Activated CD4-positive, CD25-positive, alpha-beta regulatory T cell treated with anti-CD3 and anti-CD28 coated beads, Interleukin-2, amount 50 U/mL, for 24 hours (primary cell): ENCODE data around the gene TTLL13.
"Not testable (repeated sequence)": the region's sequence is repeated elsewhere in the genome, so short reads cannot be mapped to it uniquely, and the experiment has no call there.

Experiments
- ATAC-seq, 2 donors: fragments of 150-1000 bp; cut with Tn5 transposase; one replicate each; pipeline ENCODE4 v1.10.0; 2021; ENCODE audit warnings: mild to moderate bottlenecking in 1 of 2, moderate library complexity in 1 of 2

Gene TTLL13

DNA sequence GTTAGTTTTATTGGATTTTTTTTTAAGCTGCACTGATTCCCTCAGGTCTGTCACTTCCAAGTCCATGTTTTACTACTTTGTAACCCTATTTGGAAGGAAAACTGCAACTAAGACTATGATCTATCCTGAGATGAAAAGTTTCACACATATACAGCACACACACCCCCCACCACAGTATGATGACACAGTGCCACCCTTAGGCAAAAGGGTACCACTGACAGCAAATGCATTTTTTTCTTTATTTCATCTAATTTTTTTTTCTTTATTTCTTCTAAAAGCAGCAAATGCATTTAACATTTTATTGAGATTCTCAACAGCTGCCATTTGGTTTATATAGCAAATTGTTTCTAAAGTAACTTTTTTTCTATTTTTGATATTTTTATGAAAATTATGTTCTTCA, 37.3 kb downstream of the TTLL13 start:
- ATAC-seq: peak; percentile 56 to 62

DNA sequence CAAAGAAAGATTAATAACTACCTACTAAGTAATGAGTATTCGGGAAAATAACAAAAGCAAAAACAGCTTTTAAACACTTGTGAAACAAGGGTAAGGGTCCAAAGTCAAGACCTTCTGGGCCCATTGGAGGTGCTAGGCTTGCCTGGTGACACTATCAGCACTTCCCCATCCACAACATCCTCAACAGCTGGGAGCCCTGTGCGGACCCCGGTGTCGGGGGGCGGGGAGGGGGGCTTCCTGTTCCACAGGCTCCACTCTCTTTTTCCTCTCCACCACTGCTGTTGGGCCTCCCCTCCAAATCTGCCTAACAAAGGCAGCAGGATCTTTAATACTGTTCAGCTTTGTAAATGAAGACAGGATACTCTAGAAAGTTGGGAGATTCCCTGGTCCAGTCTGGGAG, 37.7 kb downstream of the TTLL13 start:
- ATAC-seq: no peak

DNA sequence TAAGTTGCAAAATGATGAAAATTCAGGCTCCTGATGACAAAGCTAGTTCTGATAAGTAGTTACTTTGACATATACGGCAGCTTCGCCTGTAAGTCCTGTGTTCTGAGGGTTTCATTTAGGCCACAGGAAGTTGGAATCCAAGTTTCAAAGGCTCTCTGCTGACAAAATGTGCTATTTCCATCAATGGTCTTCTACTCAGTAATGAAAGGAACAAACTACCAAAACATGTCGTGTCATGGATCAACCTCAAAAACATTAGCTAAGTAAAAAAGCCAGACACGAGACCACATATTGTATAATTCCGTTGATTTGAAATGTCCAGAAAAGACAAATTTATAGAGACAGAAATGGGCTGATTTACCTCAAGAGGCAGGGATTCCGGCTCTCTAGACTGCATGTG, 38.6 kb downstream of the TTLL13 start:
- ATAC-seq: no peak

- no peak for ATAC-seq
These were observed 42.5 kb downstream of the TTLL13 start for GRCh38 chr15:90291679-90292356.

GRCh38 chr15:90293040-90293810, 43.9 kb downstream of the TTLL13 start:
- peak in 1 of 2 donors; percentile 45 for ATAC-seq

- no peak for ATAC-seq
These were observed 44.8 kb downstream of the TTLL13 start for GRCh38 chr15:90294159-90294558.

GRCh38 chr15:90294601-90295269, 45.4 kb downstream of the TTLL13 start:
- ATAC-seq: no peak

- no peak for ATAC-seq
These were observed 45.9 kb downstream of the TTLL13 start for GRCh38 chr15:90295270-90295648.

DNA sequence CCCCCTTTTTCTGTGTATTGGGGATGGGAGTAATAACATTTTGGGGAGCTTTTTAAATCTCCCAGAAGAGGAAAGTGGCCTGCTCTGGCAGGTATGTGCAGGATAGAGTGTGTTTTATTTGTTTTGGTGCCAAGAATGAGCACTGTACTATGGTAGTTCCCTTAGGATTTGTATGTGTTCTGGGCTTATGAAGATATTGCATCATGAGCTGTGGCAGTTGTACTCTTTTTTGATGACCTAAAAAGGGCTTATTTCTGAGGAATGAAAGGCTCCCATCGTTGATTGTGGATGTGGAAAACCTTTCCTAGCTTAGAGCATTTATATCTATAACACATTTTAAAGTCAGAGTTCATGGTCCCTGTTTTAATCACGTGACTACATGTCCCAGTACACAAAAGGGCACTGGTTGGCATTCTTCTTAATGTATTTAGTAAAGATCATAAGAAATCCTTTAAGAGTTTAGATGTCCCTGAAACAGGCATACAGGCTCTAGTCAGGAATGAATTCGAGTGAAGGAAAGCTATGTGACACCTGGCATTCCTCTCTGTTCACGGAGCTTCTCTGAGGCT, 47.0 kb downstream of the TTLL13 start:
- ATAC-seq: not testable (repeated sequence)

GRCh38 chr15:90297021-90297420, 47.7 kb downstream of the TTLL13 start:
- ATAC-seq: no peak

DNA sequence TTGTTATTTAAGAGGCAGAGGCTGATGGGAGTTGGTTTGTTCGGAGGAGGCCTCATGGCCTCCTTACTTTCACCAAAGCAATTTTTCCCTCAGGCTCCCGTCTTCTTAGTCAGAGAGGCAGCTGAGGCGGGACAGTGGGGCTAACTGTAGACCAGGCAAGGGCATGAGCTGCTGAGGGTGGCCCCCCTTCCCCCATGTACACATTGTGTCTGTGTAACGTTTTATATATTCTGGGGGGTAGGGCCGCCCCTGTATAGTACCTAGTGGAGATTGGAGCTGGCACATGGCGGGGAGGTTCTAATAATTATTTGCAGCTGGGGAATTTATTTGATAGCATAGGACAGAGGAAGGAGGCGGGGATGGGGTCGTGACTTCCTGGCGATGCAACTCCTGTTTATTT, 51.2 kb downstream of the TTLL13 start:
- ATAC-seq: no peak

DNA sequence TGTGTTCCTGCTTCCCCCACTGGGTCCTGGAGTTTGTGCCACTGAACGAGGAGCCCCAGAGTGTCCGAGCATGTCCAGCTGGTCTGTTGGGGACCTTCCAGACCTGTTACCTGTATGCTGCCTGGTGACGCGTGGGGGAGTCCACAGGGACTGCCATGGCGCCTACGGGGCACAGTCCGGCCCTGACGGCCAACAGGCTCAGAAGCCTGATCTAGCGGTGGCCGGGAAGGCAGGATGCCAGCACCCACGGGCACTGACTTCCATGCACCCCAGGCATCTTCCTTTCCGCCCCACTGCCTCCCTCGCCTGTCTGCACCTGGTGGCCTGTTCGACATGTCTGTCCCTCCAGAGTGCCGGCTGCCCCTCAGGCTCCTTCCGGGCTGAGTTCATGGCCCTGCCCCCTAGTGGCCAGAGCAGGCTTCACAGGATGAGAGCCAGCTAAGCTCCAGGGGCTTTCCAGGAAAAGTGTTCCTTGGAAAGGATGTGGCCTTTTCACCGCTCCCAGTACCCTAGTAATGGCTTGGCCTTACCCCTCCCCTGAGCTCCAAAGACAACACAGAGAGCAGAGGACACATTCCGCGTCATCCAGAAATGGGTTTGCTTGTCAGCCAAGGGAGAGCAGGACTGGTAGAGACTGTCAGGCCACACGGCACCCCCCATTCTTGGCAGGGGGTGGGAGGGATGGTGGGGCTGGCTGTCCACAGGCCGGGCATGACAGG, 51.8 kb downstream of the TTLL13 start:
- no peak for ATAC-seq

DNA sequence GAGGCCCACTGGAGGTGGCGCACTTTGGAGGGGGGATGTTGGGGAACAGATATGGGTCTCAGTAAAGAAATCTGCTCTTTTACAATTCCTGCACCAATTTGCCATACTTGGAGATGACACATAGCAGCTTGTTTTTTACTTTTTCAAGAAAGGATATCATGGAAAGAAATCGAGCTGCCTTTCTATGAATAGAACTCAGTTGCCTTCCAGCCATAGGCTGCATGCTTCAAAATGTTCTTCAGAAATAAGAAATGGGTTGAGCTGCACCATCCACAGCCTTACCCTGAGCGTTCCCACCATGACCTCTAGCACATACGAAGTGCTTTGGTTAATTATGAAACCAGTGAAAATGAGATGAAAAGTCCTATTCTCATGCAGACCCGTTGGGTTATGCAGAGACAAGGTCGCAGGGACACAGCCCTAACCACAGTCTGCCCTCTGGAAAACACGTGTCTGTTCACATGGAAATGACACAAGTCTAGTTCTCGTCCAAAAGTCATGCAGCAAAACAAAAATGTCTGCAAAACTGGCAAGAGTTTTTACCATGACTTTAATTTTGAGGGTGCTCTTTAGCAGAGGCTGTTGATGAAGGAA, 52.4 kb downstream of the TTLL13 start:
- no peak for ATAC-seq

DNA sequence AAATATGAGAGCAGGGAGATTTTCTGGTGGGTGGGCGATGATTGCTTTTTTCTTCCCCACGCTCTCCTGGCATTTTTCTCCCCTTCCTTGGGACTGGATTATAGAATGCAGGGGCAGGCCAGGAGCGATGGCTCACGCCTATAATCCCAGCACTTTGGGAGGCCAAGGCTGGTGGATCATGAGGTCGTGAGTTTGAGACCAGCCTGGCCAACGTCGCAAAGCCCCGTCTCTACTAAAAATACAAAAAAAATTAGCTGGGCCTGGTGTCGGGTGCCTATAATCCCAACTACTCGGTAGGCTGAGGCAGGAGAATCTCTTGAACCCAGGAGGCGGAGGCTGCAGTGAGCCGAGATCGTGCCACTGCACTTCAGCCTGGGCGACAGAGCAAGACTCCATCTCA, 56.0 kb downstream of the TTLL13 start:
- ATAC-seq: not testable (repeated sequence)

DNA sequence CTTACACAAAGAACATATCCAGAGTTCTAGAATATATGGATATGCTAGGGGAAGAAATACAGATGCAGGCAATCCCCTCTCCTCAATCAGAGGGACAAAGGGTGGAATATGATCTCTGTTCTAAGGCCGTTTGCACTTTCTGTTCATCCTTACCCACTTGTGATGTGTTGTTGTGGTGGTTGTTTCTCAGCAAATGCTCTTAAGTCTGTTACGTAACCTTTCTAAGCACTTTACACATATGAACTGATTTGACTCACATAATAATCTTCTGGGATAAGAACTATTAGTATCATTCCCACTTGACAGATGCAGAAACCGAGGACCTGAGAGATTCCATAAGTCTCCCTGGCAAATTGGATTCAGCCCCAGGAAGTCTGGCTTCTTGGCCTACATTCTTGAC, 56.6 kb downstream of the TTLL13 start:
- no peak for ATAC-seq

- ATAC-seq: peak; percentile 83 to 91
These were observed 57.2 kb downstream of the TTLL13 start for GRCh38 chr15:90306560-90306959.

- ATAC-seq: no peak
These were observed 58.3 kb downstream of the TTLL13 start for GRCh38 chr15:90307661-90308060.

DNA sequence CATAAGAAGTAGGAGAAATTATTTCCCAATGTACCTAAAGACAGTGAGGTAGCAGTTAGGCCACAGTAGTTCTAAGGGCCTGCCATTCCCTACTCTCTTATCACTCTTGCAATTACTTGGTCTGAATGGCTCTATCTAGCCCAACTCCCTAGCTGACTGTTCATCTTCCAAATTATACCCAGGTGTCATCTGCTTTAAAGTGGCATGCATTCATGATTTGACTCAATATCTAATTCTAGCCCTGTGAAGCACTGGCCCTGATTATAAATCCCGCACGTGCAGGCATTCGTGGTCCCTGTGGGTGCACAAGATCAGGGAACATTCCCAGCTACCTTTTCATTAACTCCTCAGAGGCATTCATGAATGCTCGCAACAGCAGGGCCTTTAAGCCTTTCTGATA, 59.7 kb downstream of the TTLL13 start:
- no peak for ATAC-seq
